Measurements from ENCODE around the gene TNFRSF6B.
"Not testable (repeated sequence)": the region's sequence is repeated elsewhere in the genome, so short reads cannot be mapped to it uniquely, and the experiment has no call there.

Gene TNFRSF6B

GRCh38 chr20:63696628-63697356, at the start of gene TNFRSF6B:
TSS of gene TNFRSF6B (plus strand) at chr20:63696652. CDS start at chr20:63696768, 116 bp downstream.
- DNase-seq, result no peak

GRCh38 chr20:63648190-63648589, 48.3 kb upstream of the TNFRSF6B start:
- no peak for DNase-seq

- DNase-seq, result no peak
Observed at GRCh38 chr20:63648895-63649589, 47.4 kb upstream of the TNFRSF6B start.

- DNase-seq, result not testable (repeated sequence)
Observed at GRCh38 chr20:63650486-63650885, 46.0 kb upstream of the TNFRSF6B start.

- no peak for DNase-seq
Observed at GRCh38 chr20:63651942-63652191, 44.6 kb upstream of the TNFRSF6B start.

- DNase-seq, result no peak
Observed at GRCh38 chr20:63652192-63652980, 44.1 kb upstream of the TNFRSF6B start.

GRCh38 chr20:63653041-63653973, 43.1 kb upstream of the TNFRSF6B start, which contains the start of gene STMN3:
TSS of gene STMN3 (minus strand) at chr20:63653424. CDS start at chr20:63653345, 79 bp downstream.
- DNase-seq, result peak; percentile 82

GRCh38 chr20:63653974-63654668, 42.3 kb upstream of the TNFRSF6B start:
- no peak for DNase-seq

GRCh38 chr20:63655249-63655648, 41.2 kb upstream of the TNFRSF6B start:
- DNase-seq, result no peak

GRCh38 chr20:63656451-63656850, 40.0 kb upstream of the TNFRSF6B start:
- DNase-seq, result no peak

- DNase-seq, result peak; percentile 8
Observed at GRCh38 chr20:63657260-63657936, 39.1 kb upstream of the TNFRSF6B start.

GRCh38 chr20:63657937-63658748, 38.3 kb upstream of the TNFRSF6B start, which contains the start of gene RTEL1:
TSS of gene RTEL1 (plus strand) at chr20:63658312. CDS start at chr20:63659403, 1,091 bp downstream.
- DNase-seq, result peak; percentile 85

GRCh38 chr20:63658749-63659187, 37.7 kb upstream of the TNFRSF6B start:
- peak; percentile 33 for DNase-seq

- DNase-seq, result no peak
Observed at GRCh38 chr20:63659370-63659769, 37.1 kb upstream of the TNFRSF6B start.

- DNase-seq, result not testable (repeated sequence)
Observed at GRCh38 chr20:63660174-63660573, 36.3 kb upstream of the TNFRSF6B start.

GRCh38 chr20:63660622-63661021, 35.8 kb upstream of the TNFRSF6B start:
- DNase-seq, result no peak

GRCh38 chr20:63661108-63661507, 35.3 kb upstream of the TNFRSF6B start:
- no peak for DNase-seq

GRCh38 chr20:63661959-63662812, 34.3 kb upstream of the TNFRSF6B start:
- DNase-seq, result no peak

GRCh38 chr20:63662813-63663189, 33.7 kb upstream of the TNFRSF6B start:
- no peak for DNase-seq
